ENCODE results near the gene MSRB1.

MSRB1 gene

GRCh38 chr16:1895949-1896675, 46.9 kb downstream of the MSRB1 start:
- no peak for DNase-seq

- no peak for DNase-seq
Measured at GRCh38 chr16:1895068-1895467, 47.9 kb downstream of the MSRB1 start.

- no peak for DNase-seq
Measured at GRCh38 chr16:1890708-1891050, 52.3 kb downstream of the MSRB1 start.

GRCh38 chr16:1890024-1890707, 52.8 kb downstream of the MSRB1 start:
- DNase-seq, result no peak
